H9 (cell line): ENCODE measurements around the gene PATL2. TPM values are rescaled to one million over a fixed set of nuclear protein-coding genes. Genes with fewer than 3 reads are reported as not detected.

Experiments used
- DNase-seq: peaks from one replicate; pipeline ENCODE4 v3.0.0-alpha.2; 2017
- H2AFZ ChIP-seq: one replicate; pipeline ENCODE4 v1.6.1; 2013; ENCODE audit warnings: mild to moderate bottlenecking, low read length, control low read depth, moderate library complexity
- H2AK5ac ChIP-seq: 2 replicates; pipeline ENCODE4 v1.6.1; 2013; ENCODE audit warnings: low read length, control low read depth, mixed read lengths; ENCODE audit not compliant: insufficient read length
- H2BK120ac ChIP-seq: one replicate; pipeline ENCODE4 v1.6.1; 2013; ENCODE audit warnings: low read depth, mild to moderate bottlenecking, low read length, control low read depth, inconsistent platforms; ENCODE audit not compliant: poor library complexity, severe bottlenecking
- H2BK12ac ChIP-seq: 2 replicates; pipeline ENCODE4 v1.6.1; 2013; ENCODE audit warnings: low read length, control low read depth, mixed read lengths, low read depth; ENCODE audit not compliant: insufficient read length
- H2BK15ac ChIP-seq: 2 replicates; pipeline ENCODE4 v1.6.1; 2013; ENCODE audit warnings: low read depth, low read length, control low read depth
- H2BK20ac ChIP-seq: one replicate; pipeline ENCODE4 v1.6.1; 2013; ENCODE audit warnings: low read depth, mild to moderate bottlenecking, low read length, control low read depth, inconsistent platforms; ENCODE audit not compliant: poor library complexity, severe bottlenecking
- H2BK5ac ChIP-seq: 2 replicates; pipeline ENCODE4 v1.6.1; 2013; ENCODE audit warnings: low read length, control low read depth, mixed read lengths; ENCODE audit not compliant: insufficient read length
- H3K14ac ChIP-seq: 2 replicates; pipeline ENCODE4 v1.6.1; 2013; ENCODE audit warnings: low read length, control low read depth; ENCODE audit not compliant: insufficient read depth
- H3K18ac ChIP-seq: 2 replicates; pipeline ENCODE4 v1.6.1; 2013; ENCODE audit warnings: low read depth, mild to moderate bottlenecking, mixed read lengths, low read length, control low read depth; ENCODE audit not compliant: insufficient read length
- H3K23ac ChIP-seq: 2 replicates; pipeline ENCODE4 v1.6.1; 2013; ENCODE audit warnings: low read length, control low read depth, mixed read lengths, low read depth; ENCODE audit not compliant: insufficient read length
- H3K23me2 ChIP-seq: 2 replicates; pipeline ENCODE4 v1.6.1; 2013; ENCODE audit warnings: low read depth, mild to moderate bottlenecking, mixed read lengths, low read length, control low read depth; ENCODE audit not compliant: insufficient read length, poor library complexity, severe bottlenecking
- H3K27ac ChIP-seq: 2 replicates; pipeline ENCODE4 v1.5.1; 2013; ENCODE audit warnings: low read length, control low read depth, mixed read lengths, low read depth; ENCODE audit not compliant: insufficient read length
- H3K27me3 ChIP-seq: 2 replicates; pipeline ENCODE4 v1.6.1; 2013; ENCODE audit warnings: low read length, control low read depth, inconsistent platforms; ENCODE audit not compliant: insufficient read depth
- H3K4ac ChIP-seq: 2 replicates; pipeline ENCODE4 v1.6.1; 2013; ENCODE audit warnings: low read depth, mild to moderate bottlenecking, control low read depth, inconsistent platforms, low read length, moderate library complexity
- H3K4me1 ChIP-seq: 2 replicates; pipeline ENCODE4 v1.6.1; 2013; ENCODE audit warnings: low read length, control low read depth, inconsistent platforms; ENCODE audit not compliant: insufficient read depth
- H3K4me2 ChIP-seq: 2 replicates; pipeline ENCODE4 v1.6.1; 2013; ENCODE audit warnings: low read length, control low read depth, mixed read lengths; ENCODE audit not compliant: insufficient read length, insufficient read depth
- H3K56ac ChIP-seq: 2 replicates; pipeline ENCODE4 v1.6.1; 2013; ENCODE audit warnings: low read depth, mild to moderate bottlenecking, mixed read lengths, low read length, control low read depth; ENCODE audit not compliant: insufficient read length
- H3K79me1 ChIP-seq: 2 replicates; pipeline ENCODE4 v1.6.1; 2013; ENCODE audit warnings: low read depth, mild to moderate bottlenecking, moderate library complexity, low read length, control low read depth, inconsistent platforms; ENCODE audit not compliant: insufficient read depth, poor library complexity, severe bottlenecking
- H3K79me2 ChIP-seq: 2 replicates; pipeline ENCODE4 v1.6.1; 2013; ENCODE audit warnings: low read length, control low read depth, inconsistent platforms; ENCODE audit not compliant: insufficient read depth
- H3K9ac ChIP-seq: 2 replicates; pipeline ENCODE4 v1.6.1; 2013; ENCODE audit warnings: low read length, control low read depth, mixed read lengths; ENCODE audit not compliant: insufficient read length; ENCODE audit errors: extremely low read depth
- H3K9me3 ChIP-seq: one replicate; pipeline ENCODE4 v1.6.1; 2013; ENCODE audit warnings: low read depth, low read length, inconsistent platforms; ENCODE audit not compliant: control insufficient read depth
- H3T11ph ChIP-seq: one replicate; pipeline ENCODE4 v1.6.1; 2013; ENCODE audit warnings: mild to moderate bottlenecking, low read length, control low read depth, inconsistent platforms
- H4K20me1 ChIP-seq: one replicate; pipeline ENCODE4 v1.6.1; 2013; ENCODE audit not compliant: control insufficient read depth, insufficient read length, insufficient read depth
- H4K5ac ChIP-seq: 2 replicates; pipeline ENCODE4 v1.6.1; 2013; ENCODE audit warnings: low read depth, mild to moderate bottlenecking, mixed read lengths, low read length, control low read depth; ENCODE audit not compliant: insufficient read length
- H4K8ac ChIP-seq: replicated peaks from 2 replicates; pipeline ENCODE4 v1.6.1; 2013; ENCODE audit warnings: low read length, control low read depth, mixed read lengths, low read depth; ENCODE audit not compliant: insufficient read length
- H4K91ac ChIP-seq: 2 replicates; pipeline ENCODE4 v1.6.1; 2013; ENCODE audit warnings: low read depth, mild to moderate bottlenecking, moderate library complexity, mixed read lengths, low read length, control low read depth; ENCODE audit not compliant: insufficient read length
- H3K27ac Mint-ChIP-seq, 3 experiments: 2 replicates in 2 of 3; 3 replicates in 1 of 3; pipeline ENCODE4 v1.8.0; 2020 to 2021; ENCODE audit warnings: mixed read lengths in 3 of 3, mild to moderate bottlenecking in 1 of 3, moderate library complexity in 1 of 3
- H3K27me3 Mint-ChIP-seq: 2 replicates; pipeline ENCODE4 v1.8.0; 2021; ENCODE audit warnings: low read depth, mild to moderate bottlenecking, moderate library complexity, mixed read lengths
- H3K36me3 Mint-ChIP-seq, 3 experiments: 2 replicates in 2 of 3; 3 replicates in 1 of 3; pipeline ENCODE4 v1.8.0; 2020 to 2021; ENCODE audit warnings: low read depth in 3 of 3, mixed read lengths in 3 of 3; ENCODE audit not compliant: insufficient read depth in 1 of 3
- H3K4me1 Mint-ChIP-seq, 2 experiments: 2 replicates each; pipeline ENCODE4 v1.8.0; 2020; ENCODE audit warnings: mixed read lengths in 2 of 2
- H3K4me3 Mint-ChIP-seq, 2 experiments: 2 replicates in 1 of 2; 3 replicates in 1 of 2; pipeline ENCODE4 v1.8.0; 2020 to 2021; ENCODE audit warnings: mild to moderate bottlenecking in 2 of 2, mixed read lengths in 2 of 2, moderate library complexity in 1 of 2
- H3K9me3 Mint-ChIP-seq, 2 experiments: 2 replicates in 1 of 2; 3 replicates in 1 of 2; pipeline ENCODE4 v1.8.0; 2020; ENCODE audit warnings: mild to moderate bottlenecking in 2 of 2, mixed read lengths in 2 of 2, moderate library complexity in 1 of 2
- WGBS: extraction: QIAGEN DNeasy Blood & Tissue Kit; methylation state at CpG from one replicate; pipeline ENCODE4 v1.1.7; 2013; ENCODE audit warnings: missing lambda C conversion rate, low lambda C conversion rate, mixed read lengths; ENCODE audit not compliant: insufficient read length; ENCODE audit errors: extremely low coverage; 5-methylcytosine and 5-hydroxymethylcytosine counted together
- total RNA-seq: library from RNA; stranded (reverse); gene quantifications from 2 replicates; pipeline ENCODE4 v1.2.1, GENCODE V29; 2021
- TF ChIP-seq, protein P1 (sequence below): fragments of 200-600 bp; sonication (generic); conservative IDR thresholded peaks from 3 replicates; pipeline ENCODE4 v1.8.0; 2021; ENCODE audit warnings: antibody characterized with exemption, mild to moderate bottlenecking

The PATL2 gene
- total RNA-seq, 1 experiment from 2014 or later: 0.46 TPM

DNA sequence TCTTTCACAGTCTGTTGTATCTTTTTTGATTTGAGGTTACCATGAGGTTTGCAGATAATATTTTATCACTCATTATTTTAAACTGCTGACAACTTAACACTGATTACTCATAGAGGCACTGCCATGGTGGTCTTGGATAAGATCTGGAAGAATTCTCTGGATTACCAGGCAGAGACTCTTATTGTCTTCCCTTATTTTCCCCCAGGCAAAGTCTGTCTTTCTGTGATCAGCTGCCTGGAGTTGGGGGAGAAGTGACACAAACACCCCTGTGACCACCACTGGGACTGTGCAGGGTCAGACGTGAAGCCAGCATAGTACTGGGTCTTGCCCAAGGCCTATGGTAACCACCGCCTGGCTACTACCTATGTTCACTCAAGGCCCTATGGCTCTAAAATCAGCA lies 4.7 kb downstream of the PATL2 start:
- whole genome bisulfite sequencing: no CpG with 5 or more reads among the region's 2 CpGs
- Histone ChIP-seq H3K27ac (no peak overlapping the region), H4K91ac (no peak overlapping the region)

More for the DNA sequence above, 4.7 kb downstream of the PATL2 start:
- Histone ChIP-seq H3K56ac (no peak overlapping the region), H4K8ac (no peak overlapping the region), H2BK15ac (no peak overlapping the region), H3K9me3 (no peaks in the 10 kb centered on the region), H2BK20ac (no peak overlapping the region), H3T11ph (no peak overlapping the region), H3K4ac (no peak overlapping the region), H3K79me1 (no peaks in the 10 kb centered on the region), H3K4me1 (no peaks in the 10 kb centered on the region), H3K18ac (no peak overlapping the region), H4K20me1 (no peaks in the 10 kb centered on the region), H2BK120ac (no peak overlapping the region), H3K79me2 (no peaks in the 10 kb centered on the region), H3K4me2 (no peak overlapping the region), H2AFZ (no peak overlapping the region), H3K23me2 (peaks cover 6% of the 10 kb centered on the region), H2BK12ac (no peak overlapping the region), H3K9ac (no peak overlapping the region), H3K14ac (no peak overlapping the region), H3K23ac (no peak overlapping the region), H2AK5ac (no peak overlapping the region), H2BK5ac (no peak overlapping the region), H3K27me3 (no peaks in the 10 kb centered on the region), H4K5ac (no peak overlapping the region)
- peaks cover 4% of the 10 kb centered on the region for H3K27me3 Mint-ChIP-seq
- DNase-seq: no peak
- no peak overlapping the region for H3K4me3 Mint-ChIP-seq
- TF ChIP-seq, protein P1, sequence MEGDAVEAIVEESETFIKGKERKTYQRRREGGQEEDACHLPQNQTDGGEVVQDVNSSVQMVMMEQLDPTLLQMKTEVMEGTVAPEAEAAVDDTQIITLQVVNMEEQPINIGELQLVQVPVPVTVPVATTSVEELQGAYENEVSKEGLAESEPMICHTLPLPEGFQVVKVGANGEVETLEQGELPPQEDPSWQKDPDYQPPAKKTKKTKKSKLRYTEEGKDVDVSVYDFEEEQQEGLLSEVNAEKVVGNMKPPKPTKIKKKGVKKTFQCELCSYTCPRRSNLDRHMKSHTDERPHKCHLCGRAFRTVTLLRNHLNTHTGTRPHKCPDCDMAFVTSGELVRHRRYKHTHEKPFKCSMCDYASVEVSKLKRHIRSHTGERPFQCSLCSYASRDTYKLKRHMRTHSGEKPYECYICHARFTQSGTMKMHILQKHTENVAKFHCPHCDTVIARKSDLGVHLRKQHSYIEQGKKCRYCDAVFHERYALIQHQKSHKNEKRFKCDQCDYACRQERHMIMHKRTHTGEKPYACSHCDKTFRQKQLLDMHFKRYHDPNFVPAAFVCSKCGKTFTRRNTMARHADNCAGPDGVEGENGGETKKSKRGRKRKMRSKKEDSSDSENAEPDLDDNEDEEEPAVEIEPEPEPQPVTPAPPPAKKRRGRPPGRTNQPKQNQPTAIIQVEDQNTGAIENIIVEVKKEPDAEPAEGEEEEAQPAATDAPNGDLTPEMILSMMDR: no peak
- H3K4me1 Mint-ChIP-seq: no peaks in the 10 kb centered on the region
- no peaks in the 10 kb centered on the region; a peak in 1 of 7 replicates for H3K36me3 Mint-ChIP-seq
- no peak overlapping the region; a peak in 1 of 7 replicates for H3K27ac Mint-ChIP-seq
- peaks cover 14 to 18% of the 10 kb centered on the region in 2 experiments for H3K9me3 Mint-ChIP-seq
